ENCODE measurements around the gene RASGEF1C. TPM values are rescaled to one million over a fixed set of nuclear protein-coding genes. Genes with fewer than 3 reads are reported as not detected.

Gene RASGEF1C
- total RNA-seq, 1 donor from 2014 or later: not detected

- intact Hi-C loops (cut with micrococcal nuclease): no loop called here
Measured at GRCh38 chr5:180160789-180161188, 48.2 kb downstream of the RASGEF1C start.

GRCh38 chr5:180160215-180160614, 48.8 kb downstream of the RASGEF1C start:
- intact Hi-C loops (cut with micrococcal nuclease): no loop called here

- intact Hi-C loops (cut with micrococcal nuclease): no loop called here
Measured at GRCh38 chr5:180159756-180160155, 49.3 kb downstream of the RASGEF1C start.

- intact Hi-C loops (cut with micrococcal nuclease): no loop called here
Measured at GRCh38 chr5:180157866-180158265, 51.1 kb downstream of the RASGEF1C start.

GRCh38 chr5:180156141-180156540, 52.9 kb downstream of the RASGEF1C start:
- intact Hi-C loops (cut with micrococcal nuclease): no loop called here

GRCh38 chr5:180155365-180155926, 53.6 kb downstream of the RASGEF1C start:
- intact Hi-C loops (cut with micrococcal nuclease): no loop called here

- intact Hi-C loops (cut with micrococcal nuclease): no loop called here
Measured at GRCh38 chr5:180154821-180155364, 54.1 kb downstream of the RASGEF1C start.

GRCh38 chr5:180153991-180154390, 55.0 kb downstream of the RASGEF1C start:
- intact Hi-C loops (cut with micrococcal nuclease): no loop called here

GRCh38 chr5:180153099-180153498, 55.9 kb downstream of the RASGEF1C start:
- intact Hi-C loops (cut with micrococcal nuclease): no loop called here

GRCh38 chr5:180143656-180144364, 65.2 kb downstream of the RASGEF1C start:
- intact Hi-C loops (cut with micrococcal nuclease): no loop called here

- intact Hi-C loops (cut with micrococcal nuclease): no loop called here
Measured at GRCh38 chr5:180142824-180143610, 66.0 kb downstream of the RASGEF1C start.

GRCh38 chr5:180142021-180142765, 66.8 kb downstream of the RASGEF1C start:
- intact Hi-C loops (cut with micrococcal nuclease): no loop called here

GRCh38 chr5:180141068-180141660, 67.8 kb downstream of the RASGEF1C start:
- intact Hi-C loops (cut with micrococcal nuclease): no loop called here

GRCh38 chr5:180140571-180140970, 68.4 kb downstream of the RASGEF1C start:
- intact Hi-C loops (cut with micrococcal nuclease): no loop called here

GRCh38 chr5:180140079-180140554, 68.9 kb downstream of the RASGEF1C start:
- intact Hi-C loops (cut with micrococcal nuclease): no loop called here

GRCh38 chr5:180139731-180140055, 69.3 kb downstream of the RASGEF1C start:
- intact Hi-C loops (cut with micrococcal nuclease): no loop called here

- intact Hi-C loops (cut with micrococcal nuclease): no loop called here
Measured at GRCh38 chr5:180138976-180139730, 69.9 kb downstream of the RASGEF1C start.

- intact Hi-C loops (cut with micrococcal nuclease): no loop called here
Measured at GRCh38 chr5:180138214-180138975, 70.6 kb downstream of the RASGEF1C start.

GRCh38 chr5:180137401-180138213, 71.4 kb downstream of the RASGEF1C start:
- intact Hi-C loops (cut with micrococcal nuclease): no loop called here
